GDM1 (cell line): ENCODE results near the gene ZC3H10.
"Not testable (repeated sequence)": the region's sequence is repeated elsewhere in the genome, so short reads cannot be mapped to it uniquely, and the experiment has no call there.

ENCODE experiments used
- DNase-seq: peaks from one replicate; lab custom pipeline; 2025; lab: John Stamatoyannopoulos, UW

The ZC3H10 gene

GRCh38 chr12:56117778-56118687 lies at the start of gene ZC3H10:
ZC3H10 (plus strand) TSS chr12:56118266; CDS start chr12:56120563, 2,297 bp downstream.
- DNase-seq, result peak; percentile 99

- no peak for DNase-seq
Measured at GRCh38 chr12:56071648-56072047, 46.4 kb upstream of the ZC3H10 start.

- no peak for DNase-seq
Measured at GRCh38 chr12:56074396-56074795, 43.7 kb upstream of the ZC3H10 start.

- DNase-seq, result not testable (repeated sequence)
Measured at GRCh38 chr12:56077966-56078365, 40.1 kb upstream of the ZC3H10 start.

GRCh38 chr12:56078427-56078826 lies 39.6 kb upstream of the ZC3H10 start:
- DNase-seq, result no peak

- no peak for DNase-seq
Measured at GRCh38 chr12:56078931-56079722, 38.9 kb upstream of the ZC3H10 start.

- no peak for DNase-seq
Measured at GRCh38 chr12:56079723-56080555, 38.1 kb upstream of the ZC3H10 start, which contains the start of gene ERBB3. ERBB3 (plus strand) TSS chr12:56080165; CDS start chr12:56080301, 136 bp downstream.

GRCh38 chr12:56080556-56081138 lies 37.4 kb upstream of the ZC3H10 start:
- DNase-seq, result no peak

GRCh38 chr12:56081393-56082347 lies 36.4 kb upstream of the ZC3H10 start:
- no peak for DNase-seq

GRCh38 chr12:56082382-56082781 lies 35.7 kb upstream of the ZC3H10 start:
- no peak for DNase-seq

- no peak for DNase-seq
Measured at GRCh38 chr12:56082967-56083366, 35.1 kb upstream of the ZC3H10 start.

- no peak for DNase-seq
Measured at GRCh38 chr12:56084958-56085543, 33.0 kb upstream of the ZC3H10 start.

- DNase-seq, result no peak
Measured at GRCh38 chr12:56086096-56086495, 32.0 kb upstream of the ZC3H10 start.

GRCh38 chr12:56086608-56087007 lies 31.5 kb upstream of the ZC3H10 start:
- no peak for DNase-seq

GRCh38 chr12:56087220-56087619 lies 30.8 kb upstream of the ZC3H10 start:
- no peak for DNase-seq

GRCh38 chr12:56097738-56098137 lies 20.3 kb upstream of the ZC3H10 start:
- DNase-seq, result no peak

GRCh38 chr12:56098592-56098991 lies 19.5 kb upstream of the ZC3H10 start:
- no peak for DNase-seq

GRCh38 chr12:56099787-56100186 lies 18.3 kb upstream of the ZC3H10 start:
- DNase-seq, result no peak

GRCh38 chr12:56101045-56101444 lies 17.0 kb upstream of the ZC3H10 start:
- no peak for DNase-seq

GRCh38 chr12:56102683-56103065 lies 15.4 kb upstream of the ZC3H10 start:
- DNase-seq, result no peak
